ENCODE measurements around the gene CYTL1. TPM values are rescaled to one million over a fixed set of nuclear protein-coding genes. Genes with fewer than 3 reads are reported as not detected.

Gene CYTL1
- total RNA-seq, 1 donor from 2014 or later: 9.2 TPM

DNA sequence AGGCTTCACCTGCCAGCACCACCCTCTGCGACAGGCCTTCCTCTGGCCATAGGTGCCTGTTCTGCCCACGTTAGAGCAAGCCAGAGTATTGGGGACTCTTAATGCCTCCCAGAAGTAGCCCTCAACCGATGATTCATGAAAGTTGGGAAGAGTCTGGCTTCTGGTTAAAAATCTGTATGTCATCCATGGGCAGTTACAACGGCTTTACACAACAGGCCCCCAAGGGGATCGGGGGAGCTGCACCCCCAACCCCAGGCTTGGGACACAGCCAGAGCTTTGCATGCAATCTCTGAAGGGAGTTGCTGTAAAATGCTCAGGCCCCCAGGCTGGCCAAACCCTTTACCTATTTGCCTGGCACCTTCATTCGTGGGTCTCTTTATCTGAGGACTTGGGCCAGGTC lies 5.4 kb upstream of the CYTL1 start:
- peaks cover 3% of the 10 kb centered on the region for H3K27me3 ChIP-seq (ENCODE audit: insufficient read depth, low read length)
- TF ChIP-seq, protein P1, sequence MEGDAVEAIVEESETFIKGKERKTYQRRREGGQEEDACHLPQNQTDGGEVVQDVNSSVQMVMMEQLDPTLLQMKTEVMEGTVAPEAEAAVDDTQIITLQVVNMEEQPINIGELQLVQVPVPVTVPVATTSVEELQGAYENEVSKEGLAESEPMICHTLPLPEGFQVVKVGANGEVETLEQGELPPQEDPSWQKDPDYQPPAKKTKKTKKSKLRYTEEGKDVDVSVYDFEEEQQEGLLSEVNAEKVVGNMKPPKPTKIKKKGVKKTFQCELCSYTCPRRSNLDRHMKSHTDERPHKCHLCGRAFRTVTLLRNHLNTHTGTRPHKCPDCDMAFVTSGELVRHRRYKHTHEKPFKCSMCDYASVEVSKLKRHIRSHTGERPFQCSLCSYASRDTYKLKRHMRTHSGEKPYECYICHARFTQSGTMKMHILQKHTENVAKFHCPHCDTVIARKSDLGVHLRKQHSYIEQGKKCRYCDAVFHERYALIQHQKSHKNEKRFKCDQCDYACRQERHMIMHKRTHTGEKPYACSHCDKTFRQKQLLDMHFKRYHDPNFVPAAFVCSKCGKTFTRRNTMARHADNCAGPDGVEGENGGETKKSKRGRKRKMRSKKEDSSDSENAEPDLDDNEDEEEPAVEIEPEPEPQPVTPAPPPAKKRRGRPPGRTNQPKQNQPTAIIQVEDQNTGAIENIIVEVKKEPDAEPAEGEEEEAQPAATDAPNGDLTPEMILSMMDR (IDR thresholded peaks at IDR 0.05; ENCODE audit: insufficient read depth, low read depth, low read length): no peak
- no peak for TF ChIP-seq EZH2 (IDR thresholded peaks at IDR 0.05; ENCODE audit: insufficient read depth, low read length)
- no peaks in the 10 kb centered on the region for H3K9me3 ChIP-seq (ENCODE audit: insufficient read depth, low read depth, low read length)
- Mint-ChIP-seq H3K4me1 (ENCODE audit: low read depth, unreplicated experiment) (peaks cover 3% of the 10 kb centered on the region), H3K9me3 (ENCODE audit: unreplicated experiment) (peaks cover 13% of the 10 kb centered on the region), H3K36me3 (ENCODE audit: low read depth, unreplicated experiment) (peaks cover 3% of the 10 kb centered on the region), H3K4me3 (ENCODE audit: unreplicated experiment) (no peak overlapping the region), H3K27ac (ENCODE audit: unreplicated experiment) (no peak overlapping the region), H3K27me3 (ENCODE audit: low read depth, unreplicated experiment) (peaks cover 54% of the 10 kb centered on the region)
- FAIRE-seq (no peak), DNase-seq (ENCODE audit: low read depth) (no peak)
- no peaks in the 10 kb centered on the region for H3K36me3 ChIP-seq (ENCODE audit: insufficient read depth, low read length)
- H3K4me3 ChIP-seq (ENCODE audit: insufficient read depth, low read depth, low read length): no peak overlapping the region
- H3K4me2 ChIP-seq (ENCODE audit: low read length): no peak overlapping the region
- no peaks in the 10 kb centered on the region for H4K20me1 ChIP-seq (ENCODE audit: insufficient read depth, low read length)
- no peaks in the 10 kb centered on the region for H3K79me2 ChIP-seq (ENCODE audit: insufficient read depth, low read length)
- H3K4me1 ChIP-seq (ENCODE audit: insufficient read depth, low read length): peaks cover 2% of the 10 kb centered on the region
- H2AFZ ChIP-seq (ENCODE audit: low read depth, low read length): no peak overlapping the region
- no peak overlapping the region for H3K27ac ChIP-seq (ENCODE audit: low read depth, low read length)
- no peak overlapping the region for H3K9ac ChIP-seq (ENCODE audit: low read length)

DNA sequence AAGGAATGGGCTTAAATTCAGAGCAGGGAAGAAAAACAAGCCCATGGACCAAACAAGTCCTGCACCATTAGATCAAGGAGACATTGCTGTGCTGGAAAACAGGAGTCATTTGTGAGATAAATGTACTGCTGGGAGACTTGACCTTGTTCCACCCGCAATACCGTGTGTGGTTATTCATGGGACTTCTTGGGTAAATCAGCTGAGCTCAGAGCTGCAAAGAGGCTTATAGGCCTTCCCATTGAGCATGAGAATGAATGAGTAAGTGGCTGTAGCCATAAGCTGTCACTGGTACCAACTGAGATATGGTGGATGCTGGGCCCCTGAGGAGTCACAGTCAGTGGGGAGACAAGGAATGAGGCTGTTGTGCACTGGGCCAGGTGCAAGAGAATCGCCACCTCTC lies 2.3 kb upstream of the CYTL1 start:
- peaks cover 3% of the 10 kb centered on the region for H3K27me3 ChIP-seq (ENCODE audit: insufficient read depth, low read length)
- no peaks in the 10 kb centered on the region for H4K20me1 ChIP-seq (ENCODE audit: insufficient read depth, low read length)
- no peak overlapping the region for H3K4me3 ChIP-seq (ENCODE audit: insufficient read depth, low read depth, low read length)
- H3K27ac ChIP-seq (ENCODE audit: low read depth, low read length): no peak overlapping the region
- peaks cover 9% of the 10 kb centered on the region for H3K4me1 ChIP-seq (ENCODE audit: insufficient read depth, low read length)
- TF ChIP-seq, protein P1 (IDR thresholded peaks at IDR 0.05; ENCODE audit: insufficient read depth, low read depth, low read length): no peak
- TF ChIP-seq EZH2 (IDR thresholded peaks at IDR 0.05; ENCODE audit: insufficient read depth, low read length): no peak
- Mint-ChIP-seq H3K27me3 (ENCODE audit: low read depth, unreplicated experiment) (peaks cover 43% of the 10 kb centered on the region), H3K4me1 (ENCODE audit: low read depth, unreplicated experiment) (peaks cover 1% of the 10 kb centered on the region), H3K4me3 (ENCODE audit: unreplicated experiment) (no peak overlapping the region), H3K27ac (ENCODE audit: unreplicated experiment) (no peak overlapping the region), H3K9me3 (ENCODE audit: unreplicated experiment) (peaks cover 13% of the 10 kb centered on the region), H3K36me3 (ENCODE audit: low read depth, unreplicated experiment) (peaks cover 3% of the 10 kb centered on the region)
- H3K4me2 ChIP-seq (ENCODE audit: low read length): no peak overlapping the region
- no peaks in the 10 kb centered on the region for H3K9me3 ChIP-seq (ENCODE audit: insufficient read depth, low read depth, low read length)
- no peak for DNase-seq (ENCODE audit: low read depth)
- no peak overlapping the region for H2AFZ ChIP-seq (ENCODE audit: low read depth, low read length)
- no peaks in the 10 kb centered on the region for H3K36me3 ChIP-seq (ENCODE audit: insufficient read depth, low read length)
- H3K9ac ChIP-seq (ENCODE audit: low read length): no peak overlapping the region
- H3K79me2 ChIP-seq (ENCODE audit: insufficient read depth, low read length): no peaks in the 10 kb centered on the region
- FAIRE-seq: no peak

DNA sequence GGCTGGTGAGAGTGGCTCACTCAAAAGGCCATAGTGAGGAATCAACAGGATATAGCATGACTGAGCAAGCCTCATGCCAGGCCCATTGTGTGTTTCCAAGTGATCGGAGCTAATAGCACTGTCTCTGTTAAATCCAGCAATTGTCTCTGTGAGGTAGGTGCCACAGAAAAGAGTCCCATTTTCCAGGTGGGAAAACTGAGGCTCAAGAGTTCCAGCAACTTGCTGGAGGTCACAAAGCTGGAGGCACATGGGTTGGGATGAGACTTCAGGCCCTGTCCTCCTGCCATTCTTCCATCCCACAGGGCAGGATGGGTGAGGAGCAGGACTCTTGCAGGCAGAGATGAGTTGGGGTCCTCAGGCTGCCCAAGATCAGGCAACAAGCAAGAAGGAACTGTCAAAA lies 1.1 kb upstream of the CYTL1 start:
- Mint-ChIP-seq H3K4me3 (ENCODE audit: unreplicated experiment) (no peak overlapping the region), H3K4me1 (ENCODE audit: low read depth, unreplicated experiment) (peaks cover 1% of the 10 kb centered on the region), H3K27ac (ENCODE audit: unreplicated experiment) (no peak overlapping the region), H3K36me3 (ENCODE audit: low read depth, unreplicated experiment) (peaks cover 3% of the 10 kb centered on the region), H3K9me3 (ENCODE audit: unreplicated experiment) (peaks cover 13% of the 10 kb centered on the region), H3K27me3 (ENCODE audit: low read depth, unreplicated experiment) (peaks cover 42% of the 10 kb centered on the region)
- FAIRE-seq (no peak), DNase-seq (ENCODE audit: low read depth) (no peak)
- Histone ChIP-seq H2AFZ (ENCODE audit: low read depth, low read length) (no peak overlapping the region), H3K4me1 (ENCODE audit: insufficient read depth, low read length) (peaks cover 9% of the 10 kb centered on the region), H3K79me2 (ENCODE audit: insufficient read depth, low read length) (no peaks in the 10 kb centered on the region), H3K36me3 (ENCODE audit: insufficient read depth, low read length) (no peaks in the 10 kb centered on the region), H3K9me3 (ENCODE audit: insufficient read depth, low read depth, low read length) (no peaks in the 10 kb centered on the region), H3K27ac (ENCODE audit: low read depth, low read length) (no peak overlapping the region), H3K4me2 (ENCODE audit: low read length) (no peak overlapping the region), H4K20me1 (ENCODE audit: insufficient read depth, low read length) (no peaks in the 10 kb centered on the region), H3K27me3 (ENCODE audit: insufficient read depth, low read length) (peaks cover 2% of the 10 kb centered on the region), H3K4me3 (ENCODE audit: insufficient read depth, low read depth, low read length) (no peak overlapping the region), H3K9ac (ENCODE audit: low read length) (no peak overlapping the region)
- TF ChIP-seq, protein P1 (IDR thresholded peaks at IDR 0.05; ENCODE audit: insufficient read depth, low read depth, low read length): no peak
- no peak for TF ChIP-seq EZH2 (IDR thresholded peaks at IDR 0.05; ENCODE audit: insufficient read depth, low read length)

Data from astrocyte (in vitro differentiated cells and primary cell).